Vagina (tissue), 2 donors: ENCODE measurements around the gene CPLX1.

Experiments
- CTCF ChIP-seq, 3 experiments: fragments of 450-650 bp in 2 of 3; fragments of 200-600 bp in 1 of 3; sonication (generic) in 1 of 3; IDR thresholded peaks; one replicate each; pipeline ENCODE4 v1.5.1; 2017 to 2019; ENCODE audit warnings: antibody characterized with exemption in 3 of 3, mild to moderate bottlenecking in 2 of 3, moderate library complexity in 2 of 3
- POLR2A ChIP-seq, 2 donors: fragments of 450-650 bp; IDR thresholded peaks; one replicate each; pipeline ENCODE4 v1.6.1; 2017; ENCODE audit warnings: antibody characterized with exemption in 2 of 2, mild to moderate bottlenecking in 2 of 2, moderate library complexity in 2 of 2

GRCh38 chr4:845836-846251 lies 19.9 kb upstream of the CPLX1 start:
- no peak for TF ChIP-seq CTCF (IDR thresholded peaks at IDR 0.05)
- no peak for TF ChIP-seq POLR2A (IDR thresholded peaks at IDR 0.05)
